Breast epithelium (tissue), 3 donors: ENCODE measurements around the gene ZNF609.

Source experiments
- POLR2A ChIP-seq: fragments of 450-650 bp; IDR thresholded peaks from one replicate; pipeline ENCODE4 v1.6.1; 2016; ENCODE audit warnings: antibody characterized with exemption, mild to moderate bottlenecking, moderate library complexity
- TF ChIP-seq, protein P1 (sequence below), 3 donors: fragments of 450-650 bp; IDR thresholded peaks; one replicate each; pipeline ENCODE4 v1.5.1; 2016 to 2017; ENCODE audit warnings: antibody characterized with exemption in 3 of 3, mild to moderate bottlenecking in 3 of 3, moderate library complexity in 3 of 3

DNA sequence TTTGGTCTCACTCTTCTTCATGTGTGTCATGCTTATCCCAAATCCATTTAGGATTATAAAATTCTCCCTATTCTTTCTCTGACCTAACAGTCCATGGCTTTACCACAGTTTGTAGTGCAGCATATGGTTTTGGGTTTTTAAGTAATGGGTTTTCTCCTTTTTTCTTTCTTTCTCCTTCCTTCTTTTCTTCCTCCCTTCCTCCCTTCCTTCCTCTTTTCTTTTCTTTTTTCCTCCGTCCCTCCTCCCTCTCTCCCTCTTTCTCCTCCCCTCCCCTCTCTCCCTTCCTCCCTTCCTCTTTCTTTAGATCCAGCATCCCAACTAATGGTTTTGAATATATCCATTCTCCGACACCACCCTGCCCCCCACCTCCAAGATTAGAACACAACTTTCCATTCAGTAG, 196.1 kb downstream of the ZNF609 start:
- TF ChIP-seq, protein P1, sequence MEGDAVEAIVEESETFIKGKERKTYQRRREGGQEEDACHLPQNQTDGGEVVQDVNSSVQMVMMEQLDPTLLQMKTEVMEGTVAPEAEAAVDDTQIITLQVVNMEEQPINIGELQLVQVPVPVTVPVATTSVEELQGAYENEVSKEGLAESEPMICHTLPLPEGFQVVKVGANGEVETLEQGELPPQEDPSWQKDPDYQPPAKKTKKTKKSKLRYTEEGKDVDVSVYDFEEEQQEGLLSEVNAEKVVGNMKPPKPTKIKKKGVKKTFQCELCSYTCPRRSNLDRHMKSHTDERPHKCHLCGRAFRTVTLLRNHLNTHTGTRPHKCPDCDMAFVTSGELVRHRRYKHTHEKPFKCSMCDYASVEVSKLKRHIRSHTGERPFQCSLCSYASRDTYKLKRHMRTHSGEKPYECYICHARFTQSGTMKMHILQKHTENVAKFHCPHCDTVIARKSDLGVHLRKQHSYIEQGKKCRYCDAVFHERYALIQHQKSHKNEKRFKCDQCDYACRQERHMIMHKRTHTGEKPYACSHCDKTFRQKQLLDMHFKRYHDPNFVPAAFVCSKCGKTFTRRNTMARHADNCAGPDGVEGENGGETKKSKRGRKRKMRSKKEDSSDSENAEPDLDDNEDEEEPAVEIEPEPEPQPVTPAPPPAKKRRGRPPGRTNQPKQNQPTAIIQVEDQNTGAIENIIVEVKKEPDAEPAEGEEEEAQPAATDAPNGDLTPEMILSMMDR (IDR thresholded peaks at IDR 0.05), result no peak
- no peak for TF ChIP-seq POLR2A
